Superior temporal gyrus (tissue), 1 donor: Measurements from ENCODE around the gene SMC3.

ENCODE experiments used
- DNase-seq: peaks from one replicate; pipeline ENCODE4 v3.0.0-alpha.2; 2016; ENCODE audit errors: extremely low spot score

The SMC3 gene

DNA sequence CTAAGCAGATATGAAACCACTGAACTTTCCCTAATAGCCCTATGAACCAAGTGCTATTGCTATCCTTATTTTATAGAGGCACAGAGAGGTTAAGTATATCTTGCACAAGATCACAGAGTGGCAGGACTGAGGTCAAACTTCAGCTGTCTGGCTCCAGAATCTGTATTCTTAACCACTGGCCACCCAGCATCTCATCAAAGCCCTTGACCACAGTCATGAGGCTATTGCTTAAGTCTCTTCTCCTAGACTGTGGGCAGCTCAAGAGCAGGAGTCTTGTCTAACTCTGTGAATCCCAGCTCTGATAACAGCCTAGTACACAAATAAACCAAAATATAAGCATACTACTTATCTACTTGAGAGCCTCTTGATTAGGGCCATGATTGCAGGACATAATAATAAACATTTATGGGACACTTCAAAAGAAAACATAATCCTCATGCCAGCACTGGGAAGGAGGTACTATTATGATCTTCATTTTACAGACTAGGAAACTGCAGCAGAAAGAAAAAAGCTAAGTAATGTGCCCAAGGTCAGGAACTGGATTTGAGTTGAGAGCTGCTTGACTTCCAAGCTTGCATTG is 22.4 kb upstream of the SMC3 start:
- DNase-seq = no peak

DNA sequence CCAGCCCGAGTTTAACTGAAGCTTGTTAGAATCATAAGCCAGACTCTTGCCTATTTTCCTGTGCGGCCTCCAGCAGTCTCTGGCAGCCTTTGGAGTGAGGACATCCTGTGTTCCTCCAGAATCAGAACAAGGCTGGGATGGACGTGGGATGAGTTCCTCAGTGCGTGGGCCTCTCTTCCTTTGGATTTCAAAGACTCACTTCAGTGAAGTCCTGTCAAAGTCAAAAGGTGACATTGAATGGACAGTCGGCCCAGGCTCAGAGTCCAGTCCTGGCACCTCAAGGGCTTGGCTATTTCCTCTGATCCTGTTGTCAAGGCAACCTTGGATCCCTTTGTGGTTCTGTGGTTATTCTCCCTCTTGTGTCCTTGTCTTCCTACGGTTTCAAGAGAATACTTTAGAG is 21.4 kb upstream of the SMC3 start:
- DNase-seq = peak; percentile 36

DNA sequence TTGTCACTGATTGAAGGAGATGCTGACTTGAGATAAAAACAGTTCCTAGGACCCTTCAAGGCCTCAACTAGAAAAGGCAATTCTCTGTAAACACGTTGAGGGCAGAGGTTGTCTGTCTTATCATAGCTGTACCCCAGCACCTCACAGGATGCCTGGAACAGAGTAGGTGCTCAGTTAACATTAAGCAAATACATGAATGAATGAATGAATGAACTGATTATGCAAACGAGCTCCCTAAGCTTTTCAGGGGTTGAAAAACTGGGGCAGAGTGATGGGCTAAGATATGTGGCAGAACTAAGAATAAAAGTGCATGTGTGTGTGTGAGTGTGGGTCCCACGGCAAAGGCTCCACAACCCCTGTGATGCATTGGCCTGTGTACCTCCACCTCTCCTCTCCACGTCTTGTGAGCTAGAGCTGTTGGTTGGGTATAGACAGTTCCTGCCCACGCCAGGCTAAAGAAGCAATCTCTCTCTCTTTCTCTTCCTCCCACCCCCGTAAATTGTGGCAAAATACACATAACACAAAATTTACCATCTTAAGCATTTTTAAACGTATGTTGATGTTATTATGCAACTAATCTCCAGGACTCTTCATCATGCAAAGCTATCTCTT is 20.9 kb upstream of the SMC3 start:
- no peak for DNase-seq

DNA sequence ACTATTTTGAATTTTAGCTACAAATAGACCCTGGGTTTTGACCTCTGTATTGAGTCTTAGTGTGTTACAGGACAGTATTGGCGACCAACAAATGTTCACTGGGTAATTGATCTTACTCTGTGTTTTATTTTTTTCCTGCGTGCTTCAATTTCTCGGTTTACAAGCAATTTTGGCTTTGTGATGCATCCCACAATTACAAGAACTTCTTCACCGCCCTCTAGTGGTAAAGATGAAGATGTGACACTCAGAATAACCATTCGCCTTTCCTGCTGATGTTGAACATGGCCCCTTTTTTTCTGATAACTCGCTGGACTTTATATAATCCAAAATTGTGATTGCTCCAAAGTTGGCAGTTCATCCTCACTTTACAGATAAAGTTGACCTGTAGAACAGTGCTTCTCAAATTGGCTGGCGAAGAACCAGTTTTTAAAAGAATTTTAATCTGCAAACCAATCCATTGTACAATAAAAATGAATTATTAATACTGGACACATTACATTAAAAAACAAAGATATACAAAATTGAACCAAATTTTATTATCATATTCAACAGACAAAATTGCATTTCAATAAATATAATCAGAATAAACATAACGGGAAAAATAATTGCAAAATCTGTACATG is 20.2 kb upstream of the SMC3 start:
- peak; percentile 91 for DNase-seq

DNA sequence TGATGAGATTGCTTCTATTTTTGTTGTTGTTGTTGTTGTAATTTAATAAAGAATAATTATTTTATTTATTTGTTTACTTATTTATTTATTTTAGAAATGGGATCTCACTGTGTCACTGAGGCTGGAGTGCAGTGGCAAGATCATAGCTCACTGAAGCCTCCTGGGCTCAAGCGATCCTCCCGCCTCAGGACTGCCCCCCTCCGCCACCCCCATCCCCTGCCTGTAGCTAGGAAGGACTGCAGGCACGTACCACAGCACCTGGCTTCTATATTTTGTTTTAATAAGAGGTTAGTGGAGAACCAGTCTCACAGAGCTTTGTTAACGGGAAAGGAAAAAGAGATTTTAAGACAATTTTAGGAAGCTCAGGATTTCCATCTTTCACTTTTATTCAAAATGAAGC is 19.5 kb upstream of the SMC3 start:
- DNase-seq = no peak

DNA sequence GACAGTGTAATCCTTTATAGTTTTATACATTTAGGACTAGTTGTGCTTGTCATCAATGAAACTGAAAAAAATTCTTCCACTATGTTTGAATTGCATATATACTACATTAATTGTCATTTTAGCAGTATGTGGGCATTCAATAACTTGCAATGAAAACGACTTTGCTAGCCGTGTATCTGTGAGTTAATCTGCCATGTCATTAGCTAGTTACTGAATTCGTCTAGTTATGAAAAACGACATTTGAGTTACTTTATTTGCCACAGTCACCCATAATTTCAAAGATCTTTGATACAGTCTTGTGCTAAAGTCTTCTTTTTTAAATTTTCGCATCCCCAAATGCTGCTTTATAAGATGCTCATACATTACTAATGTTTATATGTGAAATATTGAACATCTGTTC is 18.3 kb upstream of the SMC3 start:
- DNase-seq = no peak

DNA sequence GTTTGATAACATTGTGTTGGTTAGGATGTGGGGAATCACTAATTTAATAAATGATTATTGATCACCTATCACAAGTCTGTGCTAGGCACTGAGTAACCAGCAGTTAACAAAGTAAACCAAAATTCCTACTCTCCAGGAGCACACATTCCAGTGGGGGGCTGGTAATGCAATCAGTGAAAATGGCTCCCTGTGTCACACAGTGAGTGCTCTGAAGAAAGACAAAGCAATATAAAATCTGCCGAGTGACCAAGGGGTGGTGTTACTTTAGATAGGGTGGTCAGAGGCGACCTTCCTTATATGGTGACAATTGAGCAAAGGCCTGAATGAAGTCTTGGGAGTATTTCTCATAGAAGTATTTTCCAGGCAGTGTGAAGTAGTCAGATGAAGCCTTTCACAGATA is 13.6 kb upstream of the SMC3 start:
- DNase-seq = no peak

DNA sequence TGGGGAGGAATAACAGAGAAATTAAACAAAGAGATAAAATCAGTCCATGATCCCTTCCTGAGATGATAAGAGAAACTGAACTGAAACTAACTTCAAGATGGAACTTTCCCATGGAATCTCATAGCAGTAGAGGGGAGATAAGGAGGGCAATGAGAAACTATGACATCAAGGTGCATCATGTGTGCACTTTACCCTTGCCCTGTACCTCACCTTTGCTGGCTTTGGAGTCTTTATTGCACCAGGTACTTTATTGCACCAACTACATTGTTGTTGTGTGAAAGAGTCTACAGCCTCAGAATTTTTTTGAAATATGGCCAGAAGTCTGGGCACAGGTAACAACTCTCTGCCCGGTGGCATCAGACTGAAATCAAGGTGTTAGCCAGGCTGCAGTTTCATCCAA is 11.2 kb upstream of the SMC3 start:
- no peak for DNase-seq

DNA sequence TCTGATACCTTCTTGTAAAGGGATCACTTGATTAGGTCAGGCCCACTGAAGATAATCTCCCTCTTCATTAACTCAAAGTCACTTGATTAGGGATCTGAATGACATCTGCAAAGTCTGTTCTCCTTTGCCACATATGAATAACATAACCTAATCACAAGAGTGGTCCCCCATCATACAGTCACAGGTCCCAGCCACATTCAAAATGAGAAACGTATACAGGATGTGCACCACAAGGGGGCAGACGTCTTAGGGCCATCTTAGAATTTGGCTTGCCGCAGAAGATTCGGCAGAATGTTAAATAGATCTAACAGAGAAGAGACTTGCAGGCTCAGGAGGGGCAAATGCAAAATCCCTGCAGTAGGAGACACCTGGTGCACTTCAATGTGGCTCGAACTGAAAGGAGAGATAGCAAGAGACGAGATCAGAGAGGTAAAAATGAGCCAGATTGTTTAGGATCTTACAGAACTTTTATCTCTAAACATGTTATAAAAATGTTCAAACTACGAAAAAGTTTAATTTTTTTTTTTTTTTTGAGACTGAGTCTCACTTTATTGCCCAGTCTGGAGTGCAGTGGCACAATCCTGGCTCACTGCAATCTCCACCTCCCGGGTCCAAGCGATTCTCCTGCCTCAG is 10.4 kb upstream of the SMC3 start:
- DNase-seq = peak; percentile 53

DNA sequence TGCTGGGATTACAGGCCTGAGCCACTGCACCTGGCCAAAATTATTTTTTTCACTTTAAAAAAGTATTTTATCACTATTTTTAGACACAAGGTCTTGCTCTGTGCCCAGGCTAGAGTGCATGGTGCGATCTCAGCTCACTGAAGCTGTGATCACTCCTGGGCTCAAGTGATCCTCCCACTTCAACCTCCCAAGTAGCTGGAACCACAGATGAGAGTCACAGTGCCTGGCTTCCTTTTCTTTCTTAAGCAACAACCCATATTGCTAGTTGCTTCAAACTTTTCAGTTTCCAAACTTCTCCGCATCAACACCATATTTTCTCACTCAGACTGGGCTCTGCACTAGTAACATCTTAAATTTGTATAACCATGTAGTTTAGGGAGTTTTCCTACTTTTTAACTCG is 9.5 kb upstream of the SMC3 start:
- no peak for DNase-seq

DNA sequence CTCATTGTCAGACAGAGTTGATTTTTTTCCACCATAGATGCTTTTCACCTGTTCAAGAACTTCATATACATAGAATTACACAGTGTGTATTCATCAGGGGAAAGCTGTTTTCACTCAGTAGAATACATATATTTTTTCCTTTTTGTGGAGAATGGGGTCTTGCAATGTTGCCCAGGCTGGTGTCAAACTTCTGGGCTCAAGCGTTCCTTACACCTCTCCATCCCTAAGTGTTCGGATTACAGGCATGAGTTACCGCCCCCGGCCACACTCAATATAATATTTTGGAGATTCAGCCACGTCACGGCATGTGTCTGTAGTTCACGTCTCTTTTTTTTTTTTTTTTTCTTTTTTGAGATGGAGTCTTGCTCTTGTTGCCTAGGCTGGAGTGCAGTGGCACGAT is 7.5 kb upstream of the SMC3 start:
- no peak for DNase-seq

DNA sequence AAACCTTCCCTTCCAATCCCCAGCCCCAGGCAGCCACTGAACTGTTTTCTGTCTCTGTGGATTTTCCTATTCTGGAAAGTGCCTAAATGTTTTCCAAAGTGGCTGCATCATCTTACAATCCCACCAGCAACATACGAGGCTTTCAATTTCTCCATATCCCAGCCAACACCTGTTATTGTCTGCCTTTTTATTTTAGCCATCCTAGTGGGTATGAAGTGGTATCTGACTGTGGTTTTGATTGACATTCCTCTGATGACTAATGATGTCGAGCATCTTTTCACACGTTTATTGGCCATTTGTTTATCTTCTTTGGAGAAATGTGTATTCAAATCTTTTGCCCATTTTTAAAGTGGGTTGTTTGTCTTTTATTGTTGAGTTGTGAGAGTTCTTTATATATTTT is 6.2 kb upstream of the SMC3 start:
- no peak for DNase-seq

DNA sequence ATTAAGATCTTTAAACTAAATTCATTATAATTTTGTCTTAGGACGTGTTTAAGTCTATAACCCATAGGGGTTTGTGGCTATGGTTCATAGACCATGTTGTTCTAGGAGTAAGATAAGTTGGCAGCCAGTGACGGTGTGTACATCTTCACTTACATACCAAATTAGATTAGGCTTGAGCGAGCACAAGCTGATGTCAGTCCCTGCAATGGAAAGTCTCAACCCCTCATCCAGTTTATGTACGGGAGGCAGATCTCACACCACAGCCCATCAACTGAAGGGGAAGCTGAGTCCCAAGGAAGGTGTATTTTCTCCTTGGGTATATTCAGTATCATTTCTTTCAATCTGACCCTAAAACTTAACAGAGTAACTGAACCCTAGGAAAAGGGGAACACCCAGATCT is 5.1 kb upstream of the SMC3 start:
- no peak for DNase-seq

DNA sequence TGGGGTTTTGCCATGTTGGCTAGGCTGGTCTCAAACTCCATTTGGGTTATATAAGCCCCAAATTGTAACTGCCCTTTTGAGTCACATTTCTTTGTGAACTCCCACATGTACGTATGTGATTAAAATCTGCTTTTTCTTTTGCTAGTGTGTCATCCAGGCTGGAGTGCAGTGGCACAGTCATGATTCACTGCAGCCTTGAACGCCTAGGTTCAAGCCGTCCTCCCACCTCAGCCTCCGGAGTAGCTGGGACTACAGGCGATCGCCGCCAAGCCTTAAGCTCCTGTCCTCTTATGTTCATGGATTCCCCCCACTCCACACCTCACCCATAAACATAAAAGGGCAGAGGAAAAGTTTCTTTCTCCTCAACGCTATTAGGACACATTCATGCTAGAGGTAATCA is 4.4 kb upstream of the SMC3 start:
- DNase-seq = no peak

DNA sequence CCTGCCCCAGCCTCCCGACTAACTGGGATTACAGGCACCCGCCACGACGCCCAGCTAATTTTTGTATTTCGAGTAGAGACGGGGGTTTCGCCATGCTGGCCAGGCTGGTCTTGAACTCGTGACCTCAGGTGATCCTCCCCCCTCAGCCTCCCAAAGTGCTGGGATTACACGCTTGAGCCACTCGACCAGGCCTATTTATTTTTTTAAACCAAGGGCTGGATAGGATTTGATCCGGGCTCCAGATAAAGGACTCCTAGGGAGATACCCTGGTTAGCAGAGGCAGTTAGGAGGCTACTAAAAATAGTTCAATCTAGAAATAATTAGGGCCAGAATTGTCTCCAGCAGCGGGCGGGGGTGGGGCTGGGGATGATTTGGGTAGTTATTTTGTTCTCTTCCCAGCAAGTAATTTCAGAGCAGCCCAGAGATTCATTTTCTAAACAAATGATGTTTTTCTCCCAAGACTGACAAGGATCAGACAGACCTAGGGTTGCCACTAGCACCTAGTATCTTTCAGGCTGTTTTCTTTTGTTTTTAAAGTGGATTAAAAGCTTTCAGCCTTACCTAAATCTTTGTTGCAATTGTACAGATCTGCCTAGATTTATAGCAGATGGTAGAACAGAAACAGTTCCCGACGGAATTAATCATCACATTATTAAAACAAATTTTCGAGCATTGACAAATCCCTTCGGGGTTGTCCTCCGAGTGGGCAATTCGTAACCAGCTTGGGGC is 859 bp upstream of the SMC3 start:
- DNase-seq = no peak

DNA sequence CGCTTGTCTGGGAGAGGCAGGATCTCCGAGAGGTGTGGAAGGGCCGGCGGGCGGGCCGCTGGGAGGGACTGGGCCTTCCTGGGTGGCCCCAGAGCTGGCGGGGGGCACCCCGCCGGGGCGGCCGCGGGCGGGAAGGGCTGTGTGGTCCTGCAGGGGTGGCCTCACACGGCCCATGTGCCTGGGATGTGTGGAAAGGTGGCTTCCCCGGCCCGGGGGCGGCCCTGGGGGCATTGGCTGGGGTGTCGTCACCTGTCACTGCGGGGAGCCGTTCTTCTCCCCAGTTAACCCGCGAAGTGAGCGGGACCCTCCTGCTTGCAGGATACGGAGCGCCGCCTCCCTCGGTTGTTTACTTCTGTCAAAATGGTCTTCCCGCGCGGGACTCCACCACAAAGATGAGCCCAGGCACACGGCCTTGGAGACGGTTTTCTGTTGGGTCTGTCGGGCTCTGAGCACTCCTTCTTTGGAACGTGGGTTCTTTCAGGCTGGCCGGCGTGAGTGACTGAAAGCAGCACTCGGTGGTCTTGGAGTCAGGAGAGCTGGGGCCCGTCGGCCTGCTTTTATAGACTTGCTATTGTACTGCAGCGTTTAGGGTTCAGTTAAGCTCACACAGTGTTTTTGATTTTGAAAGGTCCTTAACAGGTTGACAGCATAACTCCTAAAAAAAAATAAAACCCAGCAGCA is 700 bp downstream of the SMC3 start:
- peak; percentile 41 for DNase-seq

DNA sequence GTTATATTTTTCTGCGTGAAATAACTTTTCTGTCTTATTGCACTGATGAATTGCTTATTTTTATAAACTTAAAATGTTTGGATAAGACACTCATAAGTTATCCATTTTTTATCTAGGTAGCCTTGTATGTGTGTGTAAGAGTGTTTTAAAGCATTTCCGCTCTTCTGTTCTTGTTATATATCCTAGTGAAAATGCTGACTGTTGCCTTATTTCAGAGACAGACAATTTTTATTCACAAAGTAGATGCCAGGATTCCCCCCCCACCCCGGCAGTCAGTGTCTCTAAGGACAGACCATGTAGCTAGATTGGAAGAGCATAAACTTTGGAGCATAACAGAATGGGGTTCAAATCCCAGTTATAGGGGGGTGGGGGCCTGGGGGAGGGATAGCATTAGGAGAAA is 1.6 kb downstream of the SMC3 start:
- no peak for DNase-seq

DNA sequence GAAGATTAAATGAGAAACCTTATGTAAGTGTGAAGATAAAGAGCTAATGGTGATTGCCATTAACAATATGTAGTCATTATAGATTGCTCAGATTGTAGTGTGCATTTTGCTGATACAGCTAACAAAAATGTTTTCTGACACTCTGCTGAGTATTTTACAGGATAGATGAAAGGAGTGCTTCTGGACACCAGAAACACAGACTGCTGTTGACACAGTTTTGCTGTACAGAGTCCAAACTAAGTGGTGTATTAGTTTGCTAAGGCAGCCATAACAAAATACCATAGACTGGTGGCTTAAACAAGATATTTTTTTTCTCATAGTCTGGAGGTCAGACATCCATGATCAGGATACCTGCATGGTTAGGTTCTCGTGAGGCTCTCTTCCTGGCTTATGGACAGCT is 2.2 kb downstream of the SMC3 start:
- no peak for DNase-seq

DNA sequence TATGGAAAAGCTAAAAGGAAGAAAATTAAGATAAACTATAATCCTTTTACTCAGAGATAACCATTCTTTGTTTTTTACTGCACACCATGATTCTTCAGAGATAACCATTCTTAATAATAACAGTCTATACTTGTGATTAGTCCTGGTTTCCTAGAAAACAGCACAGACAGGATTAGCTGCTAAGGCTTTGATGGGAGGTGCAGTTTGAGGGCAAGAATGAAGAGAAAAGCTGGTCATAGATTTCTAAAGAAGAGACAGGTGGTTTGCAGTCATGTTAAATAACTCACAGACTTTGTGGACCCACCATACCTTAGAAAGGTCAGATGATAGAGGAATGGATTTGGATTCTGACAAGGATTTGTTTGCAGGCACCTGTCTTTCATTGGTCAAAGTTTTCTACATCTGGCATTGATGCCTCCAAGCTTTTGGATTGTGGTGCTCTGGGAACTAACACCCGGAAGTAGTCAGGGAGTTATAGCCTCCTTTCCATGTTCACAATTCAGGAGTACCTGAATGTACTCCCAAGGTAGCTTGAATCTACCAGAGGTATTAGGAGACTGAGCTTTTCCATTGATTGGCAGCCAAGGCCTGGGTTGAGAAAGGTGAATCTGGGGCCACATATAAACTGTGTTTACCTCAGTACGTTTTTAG is 3.7 kb downstream of the SMC3 start:
- DNase-seq = no peak

DNA sequence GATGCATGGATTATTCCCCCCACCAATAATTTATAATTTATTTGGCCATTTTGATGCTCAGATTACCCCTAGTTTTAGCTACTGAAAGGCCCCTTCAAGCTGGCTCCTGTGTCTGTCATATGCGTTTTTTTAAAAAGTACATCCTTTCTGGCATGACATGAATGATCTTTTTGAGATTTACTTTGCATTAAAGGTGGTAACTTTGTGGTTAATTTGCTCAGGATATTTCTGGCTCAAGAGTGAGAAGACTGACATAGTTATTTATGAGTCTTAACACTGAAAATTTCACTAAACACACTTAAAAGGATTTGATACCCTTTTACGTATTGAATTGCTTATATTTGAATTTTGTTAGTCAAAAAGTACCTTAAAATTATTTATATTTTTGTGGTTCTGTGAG is 5.4 kb downstream of the SMC3 start:
- DNase-seq = no peak

DNA sequence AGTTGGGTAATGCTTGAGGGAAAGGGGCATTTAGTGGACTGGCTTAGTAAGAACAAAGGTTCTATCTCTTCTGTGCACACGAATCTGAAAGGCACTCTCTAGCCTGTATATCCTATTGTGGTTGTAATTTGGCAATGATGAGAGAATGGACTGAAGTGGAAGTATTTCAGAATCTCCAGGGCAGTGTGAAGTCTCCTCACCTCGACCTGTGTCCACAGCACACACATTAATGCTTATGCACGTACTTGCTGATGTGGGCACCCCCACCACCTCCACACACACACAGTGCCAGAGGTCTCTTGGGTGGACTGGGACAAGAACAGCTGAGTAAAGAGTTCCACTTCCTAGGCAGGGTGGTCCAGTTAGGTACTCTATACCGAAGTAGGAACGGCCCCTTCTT is 6.9 kb downstream of the SMC3 start:
- DNase-seq = no peak

DNA sequence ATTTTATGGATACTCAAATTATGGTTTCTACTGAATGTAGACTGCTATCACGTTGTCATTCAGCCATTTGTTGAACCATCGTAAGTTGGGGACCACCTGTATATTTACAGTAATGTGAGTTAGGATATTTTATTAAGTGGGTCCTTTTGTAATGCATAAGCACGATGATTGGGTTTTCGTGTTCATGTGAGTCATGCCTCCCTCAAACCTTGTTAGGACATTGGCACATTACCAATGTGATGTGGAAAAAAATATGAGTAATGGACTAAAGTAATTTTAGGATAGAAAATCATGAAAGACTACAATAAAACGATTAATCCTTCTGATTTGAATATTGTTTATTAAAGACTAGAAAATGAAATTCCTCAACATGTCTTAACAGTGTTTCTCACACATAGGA is 8.7 kb downstream of the SMC3 start:
- no peak for DNase-seq
